H1 (cell line): ENCODE results near the gene DCDC2B. TPM values are rescaled to one million over a fixed set of nuclear protein-coding genes. Genes with fewer than 3 reads are reported as not detected.

Source experiments
- CTCF ChIA-PET: fragments of 300-600 bp; sonication (Branson Sonifier 250); formaldehyde crosslinking; loops from one replicate; lab custom pipeline; 2021; ENCODE audit not compliant: partially characterized antibody; lab: Charles Lee
- POLR2A ChIA-PET: fragments of 300-600 bp; sonication (Branson Sonifier 250); formaldehyde crosslinking; loops from one replicate; lab custom pipeline; 2021; ENCODE audit warnings: inconsistent platforms; ENCODE audit not compliant: partially characterized antibody; lab: Charles Lee
- DNase-seq, 2 experiments: peaks; one replicate each; pipeline versions ENCODE4 v3.0.0 to v3.0.0-alpha.2; 2010 to 2022; ENCODE audit warnings: low spot score in 2 of 2, low read depth in 1 of 2, mixed read lengths in 1 of 2
- FAIRE-seq: peaks from 2 replicates; lab custom pipeline; 2011; peaks lifted over from hg19 to GRCh38; lab: Jason Lieb, UNC
- H2AFZ ChIP-seq: 2 replicates; pipeline ENCODE4 v1.8.1; 2012; ENCODE audit warnings: low read length, inconsistent platforms
- H2AK5ac ChIP-seq: 2 replicates; pipeline ENCODE4 v1.6.1; 2013; ENCODE audit warnings: low read depth, low read length
- H2BK120ac ChIP-seq: replicated peaks from 2 replicates; pipeline ENCODE3; 2013; ENCODE audit warnings: low read depth, low read length, inconsistent platforms
- H2BK12ac ChIP-seq: 2 replicates; pipeline ENCODE4 v1.6.1; 2013; ENCODE audit warnings: low read depth, low read length
- H2BK15ac ChIP-seq: 2 replicates; pipeline ENCODE4 v1.6.1; 2013; ENCODE audit warnings: low read length
- H2BK20ac ChIP-seq: 2 replicates; pipeline ENCODE4 v1.6.1; 2013; ENCODE audit warnings: low read length
- H2BK5ac ChIP-seq: 2 replicates; pipeline ENCODE4 v1.6.1; 2013; ENCODE audit warnings: low read depth, low read length
- H3K14ac ChIP-seq: 2 replicates; pipeline ENCODE4 v1.6.1; 2013; ENCODE audit warnings: inconsistent platforms; ENCODE audit not compliant: insufficient read length
- H3K18ac ChIP-seq: 2 replicates; pipeline ENCODE4 v1.6.1; 2013; ENCODE audit warnings: low read length; ENCODE audit errors: extremely low read depth
- H3K23ac ChIP-seq: 2 replicates; pipeline ENCODE4 v1.6.1; 2013; ENCODE audit warnings: inconsistent platforms; ENCODE audit not compliant: insufficient read length
- H3K23me2 ChIP-seq: 2 replicates; pipeline ENCODE4 v1.6.1; 2013; ENCODE audit warnings: low read depth, low read length
- H3K27ac ChIP-seq: 2 replicates; pipeline ENCODE4 v1.6.1; 2011; ENCODE audit warnings: low read depth, low read length, inconsistent platforms
- H3K27me3 ChIP-seq, 4 experiments: replicated peaks in 1 of 4; 1 replicate in 1 of 4; 2 replicates in 3 of 4; pipeline versions ENCODE4 v1.6.1 to v1.8.1; 2011 to 2013; ENCODE audit warnings: low read length in 3 of 4, mild to moderate bottlenecking in 3 of 4, inconsistent platforms in 2 of 4, mixed read lengths in 2 of 4, moderate library complexity in 1 of 4; ENCODE audit not compliant: control insufficient read depth in 3 of 4, insufficient read depth in 3 of 4; ENCODE audit errors: extremely low read depth in 1 of 4
- H3K36me3 ChIP-seq, 4 experiments: 2 replicates each; pipeline versions ENCODE4 v1.6.1 to v1.8.1; 2011 to 2013; ENCODE audit warnings: mild to moderate bottlenecking in 4 of 4, low read length in 3 of 4, moderate library complexity in 2 of 4, control low read depth in 1 of 4, inconsistent platforms in 1 of 4; ENCODE audit not compliant: insufficient read depth in 4 of 4, control insufficient read depth in 2 of 4
- H3K4ac ChIP-seq: replicated peaks from 2 replicates; pipeline ENCODE3; 2013; ENCODE audit warnings: low read length, low read depth, mixed read lengths, inconsistent platforms; ENCODE audit not compliant: insufficient read length
- H3K4me1 ChIP-seq, 4 experiments: replicated peaks in 1 of 4; 1 replicate in 1 of 4; 2 replicates in 3 of 4; pipeline versions ENCODE4 v1.6.1 to v1.8.1; 2011 to 2013; ENCODE audit warnings: low read length in 3 of 4, inconsistent platforms in 2 of 4, mixed read lengths in 1 of 4; ENCODE audit not compliant: insufficient read depth in 4 of 4, control insufficient read depth in 3 of 4
- H3K4me2 ChIP-seq, 2 experiments: 2 replicates each; pipeline versions ENCODE4 v1.6.1 to v1.8.1; 2011 to 2013; ENCODE audit warnings: low read depth in 2 of 2, low read length in 2 of 2, control low read depth in 1 of 2, inconsistent platforms in 1 of 2, mild to moderate bottlenecking in 1 of 2; ENCODE audit not compliant: insufficient read depth in 1 of 2
- H3K4me3 ChIP-seq, 4 experiments: fragments of 200-600, 300-600 bp in 1 of 4; sonication (generic), shearing (Covaris generic), sonication (Bioruptor Twin) in 1 of 4; 2 replicates each; pipeline versions ENCODE4 v1.5.1 to v1.8.1; 2011 to 2016; ENCODE audit warnings: low read length in 4 of 4, low read depth in 3 of 4, control low read depth in 2 of 4, inconsistent platforms in 2 of 4, mild to moderate bottlenecking in 2 of 4, mixed read lengths in 1 of 4, moderate library complexity in 1 of 4; ENCODE audit not compliant: insufficient read depth in 2 of 4; ENCODE audit errors: extremely low read depth in 1 of 4
- H3K56ac ChIP-seq: replicated peaks from 2 replicates; pipeline ENCODE3; 2013; ENCODE audit warnings: low read depth, mild to moderate bottlenecking, mixed read lengths, low read length, inconsistent platforms; ENCODE audit not compliant: insufficient read length
- H3K79me1 ChIP-seq: 2 replicates; pipeline ENCODE4 v1.6.1; 2013; ENCODE audit warnings: low read depth, low read length, control low read depth
- H3K79me2 ChIP-seq, 2 experiments: 2 replicates each; pipeline versions ENCODE4 v1.6.1 to v1.8.1; 2012 to 2013; ENCODE audit warnings: low read length in 2 of 2, mild to moderate bottlenecking in 2 of 2, inconsistent platforms in 1 of 2; ENCODE audit not compliant: insufficient read depth in 2 of 2, control insufficient read depth in 1 of 2
- H3K9ac ChIP-seq, 4 experiments: replicated peaks in 1 of 4; 1 replicate in 1 of 4; 2 replicates in 3 of 4; pipeline versions ENCODE4 v1.6.1 to v1.8.1; 2011 to 2013; ENCODE audit warnings: low read depth in 3 of 4, low read length in 3 of 4, control low read depth in 2 of 4, mild to moderate bottlenecking in 2 of 4, moderate library complexity in 2 of 4, inconsistent platforms in 1 of 4; ENCODE audit errors: extremely low read depth in 1 of 4
- H3K9me3 ChIP-seq, 2 experiments: 2 replicates each; pipeline versions ENCODE4 v1.6.1 to v1.8.1; 2012 to 2013; ENCODE audit warnings: mild to moderate bottlenecking in 2 of 2, moderate library complexity in 2 of 2, control low read depth in 1 of 2, inconsistent platforms in 1 of 2, low read depth in 1 of 2, low read length in 1 of 2, mixed read lengths in 1 of 2; ENCODE audit not compliant: insufficient read depth in 2 of 2
- H4K20me1 ChIP-seq, 2 experiments: replicated peaks in 1 of 2; 2 replicates each; pipeline versions ENCODE3 to v1.8.1; 2011 to 2013; ENCODE audit warnings: inconsistent platforms in 2 of 2, low read length in 2 of 2, mild to moderate bottlenecking in 1 of 2; ENCODE audit not compliant: insufficient read depth in 2 of 2, control insufficient read depth in 1 of 2
- H4K5ac ChIP-seq: 2 replicates; pipeline ENCODE4 v1.6.1; 2013; ENCODE audit warnings: low read length, low read depth, mixed read lengths, inconsistent platforms; ENCODE audit not compliant: insufficient read length
- H4K8ac ChIP-seq: 2 replicates; pipeline ENCODE4 v1.8.0; 2013; ENCODE audit warnings: mild to moderate bottlenecking, moderate library complexity, low read length, inconsistent platforms; ENCODE audit not compliant: insufficient read depth; ENCODE audit errors: extremely low read depth
- H4K91ac ChIP-seq: replicated peaks from 2 replicates; pipeline ENCODE3; 2013; ENCODE audit warnings: low read length, mixed read lengths, inconsistent platforms; ENCODE audit not compliant: insufficient read length
- CHD2 ChIP-seq: IDR thresholded peaks from 2 replicates; pipeline ENCODE4 v1.6.1; 2012; ENCODE audit warnings: low read length, improper control_type of control experiment
- EGR1 ChIP-seq: IDR thresholded peaks from 2 replicates; pipeline ENCODE4 v1.6.1; 2011; ENCODE audit warnings: low read depth, low read length, borderline replicate concordance
- GABPA ChIP-seq: IDR thresholded peaks from 2 replicates; pipeline ENCODE4 v1.6.1; 2011; ENCODE audit warnings: mild to moderate bottlenecking, low read length, moderate library complexity, borderline replicate concordance; ENCODE audit not compliant: insufficient read depth
- KDM1A ChIP-seq: fragments of 200-600, 300-600 bp; sonication (generic); IDR thresholded peaks from 2 replicates; pipeline ENCODE4 v1.7.1; 2016; ENCODE audit warnings: mild to moderate bottlenecking, low read length, borderline replicate concordance
- SIN3A ChIP-seq, 2 experiments: IDR thresholded peaks in 1 of 2; conservative IDR thresholded peaks in 1 of 2; 2 replicates each; pipeline ENCODE4 v1.6.1; 2011 to 2012; ENCODE audit warnings: low read length in 2 of 2, improper control_type of control experiment in 1 of 2, low read depth in 1 of 2, mild to moderate bottlenecking in 1 of 2
- SIX5 ChIP-seq: IDR thresholded peaks from 2 replicates; pipeline ENCODE4 v1.6.1; 2011; ENCODE audit warnings: mild to moderate bottlenecking, low read depth, low read length
- WGBS, 2 experiments: shearing (Covaris generic) in 1 of 2; methylation state at CpG; one replicate each; pipeline versions ENCODE4 v1.1.6 to v1.1.7; 2013 to 2015; ENCODE audit warnings: low lambda C conversion rate in 2 of 2, mixed read lengths in 2 of 2, inconsistent platforms in 1 of 2, low coverage in 1 of 2, missing lambda C conversion rate in 1 of 2; ENCODE audit not compliant: insufficient replicate concordance in 2 of 2, insufficient coverage in 1 of 2, insufficient read length in 1 of 2; ENCODE audit errors: extremely low coverage in 1 of 2, missing lambda C conversion rate in 1 of 2; 5-methylcytosine and 5-hydroxymethylcytosine counted together
- polyA plus RNA-seq, 7 experiments: library from polyadenylated mRNA; depleted of rRNA in 3 of 7; stranded (reverse) in 5 of 7; unstranded in 2 of 7; fragments of >200 nt in 5 of 7; fragments of 200-250 nt in 2 of 7; gene quantifications; 1 replicate in 5 of 7; 2 replicates in 1 of 7; 4 replicates in 1 of 7; pipeline versions ENCODE4 v1.2.1 to v1.2.3, GENCODE V29; 2011 to 2013; ENCODE audit warnings: missing spikeins in 2 of 7, mixed read lengths in 2 of 7
- total RNA-seq: library from RNA; stranded (reverse); fragmentation: NEBNext Ultra II Directional; extraction: Animal tissue kit (Norgen Biotek cat#: 25700); gene quantifications from 2 replicates; pipeline ENCODE4 v1.2.1, GENCODE V29; 2021
- TF ChIP-seq, protein P1 (sequence below), 3 experiments: IDR thresholded peaks; 1 replicate in 2 of 3; 2 replicates in 1 of 3; pipeline versions ENCODE4 v1.5.1 to v1.6.1; 2011; ENCODE audit warnings: low read length in 3 of 3, mild to moderate bottlenecking in 3 of 3, inconsistent platforms in 2 of 3, low read depth in 1 of 3, moderate library complexity in 1 of 3; ENCODE audit not compliant: insufficient read depth in 1 of 3; ENCODE audit errors: control extremely low read depth in 1 of 3

DCDC2B gene
- total and polyA plus RNA-seq, 2 of the 8 experiments (the other 6 are each of a cell fraction or from before 2014, with no cell fraction given), result not detected

DNA sequence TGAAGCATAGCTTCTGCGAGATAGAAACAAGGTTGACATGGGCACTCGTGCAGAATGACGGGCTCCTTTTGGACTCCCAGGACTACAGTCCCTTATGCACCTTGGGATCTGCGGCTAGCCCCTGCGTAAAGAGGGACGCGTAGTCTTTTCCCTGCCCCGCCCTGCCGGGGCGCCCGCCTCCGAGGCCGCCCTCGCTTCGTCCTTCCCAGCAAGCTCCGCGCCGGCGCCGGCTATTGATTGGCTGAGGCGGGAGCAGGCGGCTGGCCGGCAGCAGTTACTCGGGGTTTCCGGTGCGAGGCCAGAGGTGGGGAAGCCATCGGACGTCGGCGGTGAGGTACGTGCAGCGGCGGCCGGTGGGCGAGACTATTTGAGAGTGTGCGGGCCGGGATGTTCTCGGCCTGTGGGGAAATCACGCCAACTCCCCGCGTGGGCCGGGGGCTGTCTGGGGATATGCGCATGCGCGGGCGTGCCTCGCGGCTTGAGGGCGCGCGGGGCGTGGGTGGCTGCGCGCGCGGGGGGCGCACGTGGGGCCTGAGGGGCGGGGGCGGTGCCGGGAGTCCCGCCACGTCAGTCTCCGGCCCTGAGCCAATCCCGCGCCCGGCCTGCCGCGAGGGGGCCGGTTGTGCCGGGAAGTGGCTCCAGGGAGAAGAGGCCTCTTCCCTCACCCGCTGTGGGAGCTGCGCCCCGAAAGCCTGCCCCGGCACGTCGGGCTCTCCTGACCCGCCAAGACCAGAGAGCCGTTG is 29.3 kb upstream of the DCDC2B start, which contains the start of gene TXLNA:
Gene TXLNA, plus strand, starts transcription at position 233 of the 743 bp plus-strand sequence. CDS start 671 bp downstream, outside the sequence.
- WGBS, 2 experiments, result 2% methylated on average over 65 of the region's 79 CpGs; no CpG with 5 or more reads in 1 of the 2 experiments
- Histone ChIP-seq H3K36me3 (peaks cover 10 to 30% (median 18%) of the 10 kb centered on the region in 4 experiments), H4K8ac (peak within 1 kb of the TSS; percentile 90; the same call in 1 of the 2 replicates), H3K4me1 (peaks cover 8 to 15% (median 10%) of the 10 kb centered on the region in 4 experiments; a peak in 6 of 7 replicates), H2BK15ac (no peak within 1 kb of the TSS), H3K9me3 (no peaks in the 10 kb centered on the region), H2AK5ac (no peak within 1 kb of the TSS), H3K4me3 (peak within 1 kb of the TSS; percentile 44 to 89 (median 76)), H3K9ac (peak within 1 kb of the TSS; percentile 52 to 67 (median 56); a peak in 6 of 7 replicates), H2BK20ac (no peak within 1 kb of the TSS), H3K79me2 (peaks cover 7 to 32% of the 10 kb centered on the region in 2 experiments), H2BK120ac (no peak within 1 kb of the TSS), H2AFZ (peak within 1 kb of the TSS; percentile 93), H3K79me1 (peaks cover 3% of the 10 kb centered on the region; the same call in 1 of the 2 replicates), H3K23ac (no peak within 1 kb of the TSS), H4K20me1 (peaks cover 0 to 4% of the 10 kb centered on the region in 2 experiments), H3K4me2 (peak within 1 kb of the TSS; percentile 82 to 91), H3K56ac (peak within 1 kb of the TSS; percentile 40), H3K4ac (peak within 1 kb of the TSS; percentile 46), H3K23me2 (peaks cover 2% of the 10 kb centered on the region; the same call in 1 of the 2 replicates), H3K18ac (peak within 1 kb of the TSS; percentile 98), H2BK5ac (peak within 1 kb of the TSS; percentile 62; the same call in 1 of the 2 replicates), H4K5ac (peak within 1 kb of the TSS; percentile 90), H3K14ac (no peak within 1 kb of the TSS), H3K27ac (peak within 1 kb of the TSS; percentile 69; the same call in 1 of the 2 replicates), H3K27me3 (no peaks in the 10 kb centered on the region), H4K91ac (peak within 1 kb of the TSS; percentile 88), H2BK12ac (0 out of 2 replicates have a peak within 1 kb of the TSS, but pooled peaks have one; percentile 20)
- POLR2A ChIA-PET, result interaction anchor here (0.6 to 18.1 kb wide), 27 partner anchors 11 to 471 kb away, joined by 3 to 332 read pairs (median 4); partner anchors contain the start of genes BSDC1, CCDC28B, HDAC1 and IQCC
- FAIRE-seq (no peak), DNase-seq (peak; percentile 77 to 95)
- CTCF ChIA-PET, result interaction anchor here (1.2 to 1.6 kb wide), 2 partner anchors 36 to 69 kb away, joined by 4 to 5 read pairs; no protein-coding TSS in a partner anchor
- TF ChIP-seq SIX5, result no peak
- TF ChIP-seq CHD2, result 0 out of 2 replicates have a peak, but pooled peaks have one; percentile 28
- TF ChIP-seq, protein P1, sequence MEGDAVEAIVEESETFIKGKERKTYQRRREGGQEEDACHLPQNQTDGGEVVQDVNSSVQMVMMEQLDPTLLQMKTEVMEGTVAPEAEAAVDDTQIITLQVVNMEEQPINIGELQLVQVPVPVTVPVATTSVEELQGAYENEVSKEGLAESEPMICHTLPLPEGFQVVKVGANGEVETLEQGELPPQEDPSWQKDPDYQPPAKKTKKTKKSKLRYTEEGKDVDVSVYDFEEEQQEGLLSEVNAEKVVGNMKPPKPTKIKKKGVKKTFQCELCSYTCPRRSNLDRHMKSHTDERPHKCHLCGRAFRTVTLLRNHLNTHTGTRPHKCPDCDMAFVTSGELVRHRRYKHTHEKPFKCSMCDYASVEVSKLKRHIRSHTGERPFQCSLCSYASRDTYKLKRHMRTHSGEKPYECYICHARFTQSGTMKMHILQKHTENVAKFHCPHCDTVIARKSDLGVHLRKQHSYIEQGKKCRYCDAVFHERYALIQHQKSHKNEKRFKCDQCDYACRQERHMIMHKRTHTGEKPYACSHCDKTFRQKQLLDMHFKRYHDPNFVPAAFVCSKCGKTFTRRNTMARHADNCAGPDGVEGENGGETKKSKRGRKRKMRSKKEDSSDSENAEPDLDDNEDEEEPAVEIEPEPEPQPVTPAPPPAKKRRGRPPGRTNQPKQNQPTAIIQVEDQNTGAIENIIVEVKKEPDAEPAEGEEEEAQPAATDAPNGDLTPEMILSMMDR (IDR thresholded peaks at IDR 0.05; ENCODE audit: control extremely low read depth in 1 of 3, insufficient read depth in 1 of 3, low read depth in 1 of 3, low read length in 3 of 3), result no peak
- peak; percentile 51; the same call in 1 of the 2 replicates for TF ChIP-seq EGR1
- peak in 1 of 2 experiments; percentile 47; a peak in 1 of 4 replicates for TF ChIP-seq SIN3A (conservative IDR thresholded peaks at IDR 0.05 in 1 of 2, IDR thresholded peaks at IDR 0.05 in 1 of 2; ENCODE audit: low read depth in 1 of 2, low read length in 2 of 2)
- TF ChIP-seq KDM1A, result peak; percentile 71; the same call in 1 of the 2 replicates
- TF ChIP-seq GABPA, result peak; percentile 34; the same call in 1 of the 2 replicates
